ENCODE measurements around the gene PRSS21.

- TF ChIP-seq POLR2A (IDR thresholded peaks at IDR 0.05), result no peak
- TF ChIP-seq CTCF (IDR thresholded peaks at IDR 0.05), result no peak
Observed at GRCh38 chr16:2768403-2769089, 48.5 kb upstream of the PRSS21 start.
